Body of pancreas (tissue), 4 donors: ENCODE data around the gene IPO7. TPM values are rescaled to one million over a fixed set of nuclear protein-coding genes. Genes with fewer than 3 reads are reported as not detected.

Experiments used
- ATAC-seq: fragments of 150-250 bp; one replicate; pipeline ENCODE4 v1.9.1; 2016
- DNase-seq, 4 donors: peaks; one replicate each; pipeline ENCODE4 v3.0.0-alpha.2; 2019
- H3K27ac ChIP-seq, 4 donors: fragments of 200-600 bp; sonication (generic); 1 replicate in 3 of 4; 2 replicates in 1 of 4; pipeline versions ENCODE4 v1.5.1 to v1.6.1; 2016 to 2019; ENCODE audit warnings: mild to moderate bottlenecking in 1 of 4, mixed read lengths in 1 of 4, moderate library complexity in 1 of 4
- H3K27me3 ChIP-seq, 2 donors: fragments of 200-600 bp; sonication (generic); one replicate each; pipeline ENCODE4 v1.6.0; 2016; ENCODE audit warnings: mild to moderate bottlenecking in 1 of 2
- H3K36me3 ChIP-seq, 2 donors: fragments of 200-600 bp; sonication (generic); replicated peaks in 1 of 2; 2 replicates each; pipeline ENCODE4 v1.5.1; 2016; ENCODE audit warnings: low read depth in 2 of 2; ENCODE audit not compliant: insufficient read depth in 1 of 2
- H3K4me1 ChIP-seq: fragments of 200-600 bp; sonication (generic); one replicate; pipeline ENCODE4 v1.6.0; 2016
- H3K4me3 ChIP-seq, 2 donors: fragments of 200-600 bp; sonication (generic); 1 replicate in 1 of 2; 2 replicates in 1 of 2; pipeline ENCODE4 v1.5.1; 2016 to 2019
- H3K9me3 ChIP-seq, 3 donors: fragments of 200-600 bp; sonication (generic); 1 replicate in 2 of 3; 2 replicates in 1 of 3; pipeline ENCODE4 v1.5.1; 2016
- CTCF ChIP-seq, 7 experiments: fragments of 450-650 bp in 4 of 7; fragments of 200-600 bp in 3 of 7; sonication (generic) in 3 of 7; IDR thresholded peaks; one replicate each; pipeline ENCODE4 v1.5.1; 2016 to 2019; ENCODE audit warnings: antibody characterized with exemption in 7 of 7
- POLR2A ChIP-seq, 3 donors: fragments of 450-650 bp; IDR thresholded peaks; one replicate each; pipeline ENCODE4 v1.6.1; 2016; ENCODE audit warnings: antibody characterized with exemption in 3 of 3, mild to moderate bottlenecking in 2 of 3
- WGBS, 2 donors: methylation state at CpG; one replicate each; pipeline ENCODE4 v1.1.5; 2017; 5-methylcytosine and 5-hydroxymethylcytosine counted together
- intact Hi-C: fragments of 100-400 bp; cut with DNase I; formaldehyde crosslinking; loops from one replicate; pipeline ENCODE4 v1.15.1; 2023
- total RNA-seq, 2 donors: library from RNA; depleted of rRNA; stranded (reverse); fragments of >200 nt; gene quantifications; one replicate each; pipeline ENCODE4 v1.1.0, GENCODE V29; 2016

IPO7 gene
- total RNA-seq, 2 donors from 2014 or later = 54.0 to 167 TPM

DNA sequence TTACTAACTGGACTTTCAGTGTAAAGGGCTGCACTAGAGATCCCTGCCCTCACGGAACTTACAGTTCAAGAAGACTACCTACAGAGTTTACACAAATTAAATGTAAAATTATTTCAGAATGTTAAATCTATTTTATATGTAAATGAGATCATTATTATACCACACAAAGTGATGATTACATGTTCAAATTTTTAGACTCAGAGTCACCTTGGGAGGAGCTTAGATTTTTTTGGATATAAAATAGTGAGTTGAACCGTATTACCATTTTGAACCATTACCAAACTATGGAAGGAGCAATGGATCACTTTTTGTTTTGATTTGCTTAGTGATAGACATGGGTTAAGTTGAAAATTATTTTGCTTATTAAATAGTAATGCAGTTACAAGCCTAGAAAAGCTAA lies 1.6 kb downstream of the IPO7 start:
- Histone ChIP-seq H3K4me3 (no peak overlapping the region), H3K9me3 (no peaks in the 10 kb centered on the region), H3K27me3 (no peaks in the 10 kb centered on the region), H3K4me1 (peaks cover 21% of the 10 kb centered on the region), H3K27ac (peak overlapping the region in 1 of 4 donors; percentile 94), H3K36me3 (no peaks in the 10 kb centered on the region)
- intact Hi-C loops = loop anchor here (10.0 kb wide), 1 partner anchor 71 kb away; the partner anchor contains the start of gene TMEM41B
- ATAC-seq (no peak), DNase-seq (no peak)
- no peak for TF ChIP-seq POLR2A (IDR thresholded peaks at IDR 0.05)
- no peak for TF ChIP-seq CTCF (IDR thresholded peaks at IDR 0.05)
- WGBS, 2 donors = 56 to 63% methylated on average over 2 of the region's 2 CpGs

GRCh38 chr11:9386901-9387300 lies 2.4 kb downstream of the IPO7 start:
- WGBS, 2 donors = 46% methylated on average over 1 of the region's 1 CpG
- intact Hi-C loops = loop anchor here (10.0 kb wide), 1 partner anchor 72 kb away; the partner anchor contains the start of gene TMEM41B
- no peak for DNase-seq
- no peak for ATAC-seq
- no peak overlapping the region for H3K4me3 ChIP-seq
- H3K27me3 ChIP-seq = no peaks in the 10 kb centered on the region
- no peaks in the 10 kb centered on the region for H3K36me3 ChIP-seq
- H3K27ac ChIP-seq = peak overlapping the region in 1 of 4 donors; percentile 16
- H3K9me3 ChIP-seq = no peaks in the 10 kb centered on the region
- H3K4me1 ChIP-seq = peaks cover 21% of the 10 kb centered on the region
- TF ChIP-seq CTCF (IDR thresholded peaks at IDR 0.05) (no peak), POLR2A (IDR thresholded peaks at IDR 0.05) (no peak)

DNA sequence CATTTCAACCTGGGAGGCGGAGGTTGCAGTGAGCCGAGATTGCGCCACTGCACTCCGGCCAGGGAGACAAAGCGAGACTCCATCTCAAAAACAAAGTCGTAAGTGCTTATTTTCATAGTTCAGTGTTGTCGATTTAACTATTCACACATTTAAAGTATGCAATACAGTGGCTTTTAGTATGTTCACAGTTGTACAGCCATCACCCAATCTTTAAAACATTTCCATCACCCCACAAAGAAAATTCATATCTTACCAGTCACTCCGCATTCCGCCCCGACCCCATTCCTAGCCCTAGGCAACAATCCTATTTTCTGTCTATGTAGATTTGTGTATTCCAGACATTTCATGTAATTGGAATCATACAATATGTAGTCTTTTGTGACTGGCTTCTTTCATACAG lies 11.9 kb downstream of the IPO7 start:
- no peaks in the 10 kb centered on the region for H3K27me3 ChIP-seq
- no peaks in the 10 kb centered on the region for H3K36me3 ChIP-seq
- no peaks in the 10 kb centered on the region for H3K4me1 ChIP-seq
- H3K4me3 ChIP-seq = no peak overlapping the region
- TF ChIP-seq CTCF (IDR thresholded peaks at IDR 0.05) (no peak), POLR2A (IDR thresholded peaks at IDR 0.05) (no peak)
- 94 to 98% methylated on average over 10 of the region's 10 CpGs for WGBS, 2 donors
- ATAC-seq (no peak), DNase-seq (no peak)
- no peak overlapping the region for H3K27ac ChIP-seq
- intact Hi-C loops = no loop called here
- H3K9me3 ChIP-seq = no peaks in the 10 kb centered on the region

- TF ChIP-seq CTCF (IDR thresholded peaks at IDR 0.05) = no peak
- no peak for TF ChIP-seq POLR2A (IDR thresholded peaks at IDR 0.05)
- 86 to 97% methylated on average over 3 of the region's 3 CpGs for WGBS, 2 donors
- no peak overlapping the region for H3K27ac ChIP-seq
- H3K4me1 ChIP-seq = no peaks in the 10 kb centered on the region
- no peak for DNase-seq
- no peaks in the 10 kb centered on the region for H3K36me3 ChIP-seq
- intact Hi-C loops = no loop called here
- no peaks in the 10 kb centered on the region for H3K27me3 ChIP-seq
- no peak for ATAC-seq
- no peak overlapping the region for H3K4me3 ChIP-seq
- H3K9me3 ChIP-seq = no peaks in the 10 kb centered on the region
Observed at GRCh38 chr11:9396752-9397151, 12.3 kb downstream of the IPO7 start.
